OCI-LY1 (cell line): ENCODE measurements around the gene FMN1.

Experiments used
- H2AFZ ChIP-seq: fragments of 200-600 bp; sonication (generic), shearing (Covaris generic); 2 replicates; pipeline ENCODE4 v1.6.0; 2014; ENCODE audit warnings: antibody characterized with exemption, mild to moderate bottlenecking, low read length
- H3F3A ChIP-seq: fragments of 200-600 bp; sonication (generic), shearing (Covaris generic); 2 replicates; pipeline ENCODE4 v1.6.0; 2014; ENCODE audit warnings: mild to moderate bottlenecking, antibody characterized with exemption, low read length, moderate library complexity; ENCODE audit not compliant: insufficient read depth
- H3K27ac ChIP-seq: fragments of 200-600 bp; sonication (generic); 2 replicates; pipeline ENCODE4 v1.5.1; 2014; ENCODE audit warnings: low read length, mixed run types, mild to moderate bottlenecking, low read depth; ENCODE audit not compliant: poor library complexity, severe bottlenecking
- H3K27me3 ChIP-seq: fragments of 200-600 bp; sonication (generic); 2 replicates; pipeline ENCODE4 v1.6.0; 2014; ENCODE audit warnings: antibody characterized with exemption, mild to moderate bottlenecking, low read length, moderate library complexity; ENCODE audit not compliant: insufficient read depth
- H3K36me3 ChIP-seq: fragments of 200-600 bp; sonication (generic); 2 replicates; pipeline ENCODE4 v1.6.1; 2014; ENCODE audit warnings: mild to moderate bottlenecking, antibody characterized with exemption, low read length, moderate library complexity, mixed read lengths; ENCODE audit not compliant: insufficient read depth
- H3K4me1 ChIP-seq: fragments of 200-600 bp; sonication (generic); 2 replicates; pipeline ENCODE4 v1.5.1; 2014; ENCODE audit warnings: mild to moderate bottlenecking, low read length, moderate library complexity; ENCODE audit not compliant: insufficient read depth, severe bottlenecking
- H3K4me2 ChIP-seq: fragments of 200-600 bp; sonication (generic), shearing (Covaris generic); 2 replicates; pipeline ENCODE4 v1.6.1; 2014; ENCODE audit warnings: low read length
- H3K4me3 ChIP-seq: fragments of 200-600 bp; sonication (generic); 2 replicates; pipeline ENCODE4 v1.5.1; 2014; ENCODE audit warnings: low read length, low read depth, mild to moderate bottlenecking, mixed read lengths; ENCODE audit not compliant: poor library complexity, severe bottlenecking
- H3K79me2 ChIP-seq: fragments of 200-600 bp; shearing (Covaris generic); 2 replicates; pipeline ENCODE4 v1.6.1; 2016; ENCODE audit warnings: mixed run types, low read length, mixed read lengths; ENCODE audit not compliant: insufficient read depth
- H3K9ac ChIP-seq: fragments of 200-600 bp; sonication (generic), shearing (Covaris generic); 2 replicates; pipeline ENCODE4 v1.6.1; 2014; ENCODE audit warnings: mild to moderate bottlenecking, low read length, mixed read lengths
- H3K9me2 ChIP-seq: fragments of 200-600 bp; sonication (generic), shearing (Covaris generic); 2 replicates; pipeline ENCODE4 v1.6.1; 2014; ENCODE audit warnings: low read depth, mild to moderate bottlenecking, low read length, mixed read lengths
- H3K9me3 ChIP-seq: fragments of 200-600 bp; shearing (Covaris generic); 2 replicates; pipeline ENCODE4 v1.6.1; 2014; ENCODE audit warnings: low read length, mixed read lengths
- H4K20me1 ChIP-seq: fragments of 200-600 bp; sonication (generic), shearing (Covaris generic); 2 replicates; pipeline ENCODE4 v1.6.0; 2016; ENCODE audit warnings: mild to moderate bottlenecking, low read length; ENCODE audit not compliant: insufficient read depth
- CTCF ChIP-seq: fragments of 200-600 bp; sonication (generic), shearing (Covaris generic); IDR thresholded peaks from 2 replicates; pipeline ENCODE4 v1.5.1; 2017; ENCODE audit warnings: mild to moderate bottlenecking, antibody characterized with exemption, low read length, moderate library complexity, mixed read lengths
- EZH2 ChIP-seq: fragments of 200-600 bp; sonication (generic), shearing (Covaris generic); IDR thresholded peaks from 2 replicates; pipeline ENCODE4 v1.8.0; 2017; ENCODE audit warnings: borderline replicate concordance, mixed run types, mild to moderate bottlenecking, antibody characterized with exemption, low read length, moderate library complexity, mixed read lengths

FMN1 gene

GRCh38 chr15:33007303-33007855 lies 187.1 kb downstream of the FMN1 start:
- Histone ChIP-seq H3K4me1 (no peaks in the 10 kb centered on the region), H4K20me1 (no peaks in the 10 kb centered on the region), H3K4me2 (no peak overlapping the region), H3K9ac (no peak overlapping the region), H3F3A (no peaks in the 10 kb centered on the region), H3K4me3 (no peak overlapping the region), H3K79me2 (no peaks in the 10 kb centered on the region), H3K36me3 (no peaks in the 10 kb centered on the region), H3K9me2 (no peaks in the 10 kb centered on the region), H2AFZ (no peak overlapping the region), H3K27ac (no peak overlapping the region), H3K9me3 (no peaks in the 10 kb centered on the region), H3K27me3 (no peaks in the 10 kb centered on the region)
- TF ChIP-seq CTCF (no peak), EZH2 (no peak)

GRCh38 chr15:33005582-33005981 lies 188.9 kb downstream of the FMN1 start:
- Histone ChIP-seq H3K9me3 (no peaks in the 10 kb centered on the region), H3K36me3 (no peaks in the 10 kb centered on the region), H3K9me2 (no peaks in the 10 kb centered on the region), H2AFZ (no peak overlapping the region), H3K27me3 (no peaks in the 10 kb centered on the region), H3K4me3 (no peak overlapping the region), H3F3A (no peaks in the 10 kb centered on the region), H4K20me1 (no peaks in the 10 kb centered on the region), H3K4me1 (no peaks in the 10 kb centered on the region), H3K4me2 (no peak overlapping the region), H3K27ac (no peak overlapping the region), H3K79me2 (no peaks in the 10 kb centered on the region), H3K9ac (no peak overlapping the region)
- TF ChIP-seq EZH2 (no peak), CTCF (no peak)

- Histone ChIP-seq H4K20me1 (no peaks in the 10 kb centered on the region), H3K9me3 (no peaks in the 10 kb centered on the region)
- TF ChIP-seq EZH2 (no peak), CTCF (no peak)
Measured at GRCh38 chr15:33001926-33002325, 192.6 kb downstream of the FMN1 start.

More at GRCh38 chr15:33001926-33002325, 192.6 kb downstream of the FMN1 start:
- H2AFZ ChIP-seq: no peak overlapping the region
- H3K4me2 ChIP-seq: no peak overlapping the region
- H3K27ac ChIP-seq: no peak overlapping the region
- no peak overlapping the region for H3K9ac ChIP-seq
- no peaks in the 10 kb centered on the region for H3K4me1 ChIP-seq
- H3K36me3 ChIP-seq: no peaks in the 10 kb centered on the region
- H3K4me3 ChIP-seq: no peak overlapping the region
- no peaks in the 10 kb centered on the region for H3F3A ChIP-seq
- H3K79me2 ChIP-seq: no peaks in the 10 kb centered on the region
- no peaks in the 10 kb centered on the region for H3K9me2 ChIP-seq
- no peaks in the 10 kb centered on the region for H3K27me3 ChIP-seq
